ENCODE results near the gene MBLAC2. TPM values are rescaled to one million over a fixed set of nuclear protein-coding genes. Genes with fewer than 3 reads are reported as not detected.

The MBLAC2 gene
- total RNA-seq, 2 experiments from 2014 or later: 9.1 to 16.3 TPM

DNA sequence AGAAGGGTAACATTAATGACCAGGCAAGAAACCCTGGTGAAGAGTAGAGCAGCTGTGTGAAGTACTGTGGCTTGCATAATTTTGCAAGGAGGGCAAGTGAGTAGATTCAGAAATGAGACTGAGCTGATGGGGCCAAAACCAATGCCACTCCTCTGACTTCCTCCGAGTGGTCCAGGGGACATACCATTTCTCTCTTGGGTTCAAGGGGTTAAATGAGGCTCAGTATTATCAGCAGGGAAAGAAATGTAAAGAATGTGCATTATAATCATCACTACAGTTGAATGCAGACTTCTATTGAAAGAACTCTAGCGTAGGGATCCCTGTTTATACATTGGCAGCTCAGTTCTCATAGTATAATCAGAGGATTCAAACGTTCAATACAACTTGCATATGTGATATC, 10.0 kb upstream of the MBLAC2 start:
- BruUV-seq (replicated peaks): no TSS peak
- intact Hi-C loops (cut with micrococcal nuclease; ENCODE audit: unreplicated experiment): no loop called here
- Histone ChIP-seq H3K9me3 (ENCODE audit: low read length) (no peaks in the 10 kb centered on the region), H4K20me1 (ENCODE audit: insufficient read depth, low read length) (no peaks in the 10 kb centered on the region), H3K36me3 (ENCODE audit: insufficient read depth, low read length) (peaks cover 28% of the 10 kb centered on the region), H3K4me3 (ENCODE audit: low read depth, low read length, poor library complexity, severe bottlenecking) (no peak overlapping the region), H2AFZ (ENCODE audit: low read length) (no peak overlapping the region), H3K79me2 (ENCODE audit: insufficient read depth, low read depth, low read length) (no peaks in the 10 kb centered on the region), H3K4me2 (ENCODE audit: low read length) (no peak overlapping the region), H3K27ac (ENCODE audit: low read depth, low read length, poor library complexity, severe bottlenecking) (no peak overlapping the region), H3K4me1 (ENCODE audit: insufficient read depth, low read length, poor library complexity, severe bottlenecking) (no peaks in the 10 kb centered on the region), H3K9me2 (ENCODE audit: insufficient read depth, low read length) (no peaks in the 10 kb centered on the region)
- DNase-seq (ENCODE audit: low spot score): no peak
- TF ChIP-seq CTCF (conservative IDR thresholded peaks at IDR 0.05; ENCODE audit: low read length): no peak
- TF ChIP-seq EZH2phosphoT487 (IDR thresholded peaks at IDR 0.05; ENCODE audit: borderline replicate concordance, low read depth, low read length): no peak
- POLR2A ChIA-PET: no interaction called here
- CTCF ChIA-PET (ENCODE audit: unreplicated experiment): no interaction called here

GRCh38 chr5:90483206-90483605, 8.6 kb upstream of the MBLAC2 start:
- Histone ChIP-seq H3K36me3 (ENCODE audit: insufficient read depth, low read length) (peaks cover 20% of the 10 kb centered on the region), H3K4me2 (ENCODE audit: low read length) (no peak overlapping the region), H3K27ac (ENCODE audit: low read depth, low read length, poor library complexity, severe bottlenecking) (no peak overlapping the region), H3K9me3 (ENCODE audit: low read length) (no peaks in the 10 kb centered on the region), H3K79me2 (ENCODE audit: insufficient read depth, low read depth, low read length) (no peaks in the 10 kb centered on the region), H4K20me1 (ENCODE audit: insufficient read depth, low read length) (no peaks in the 10 kb centered on the region), H3K4me3 (ENCODE audit: low read depth, low read length, poor library complexity, severe bottlenecking) (no peak overlapping the region), H3K4me1 (ENCODE audit: insufficient read depth, low read length, poor library complexity, severe bottlenecking) (no peaks in the 10 kb centered on the region), H2AFZ (ENCODE audit: low read length) (no peak overlapping the region), H3K9me2 (ENCODE audit: insufficient read depth, low read length) (no peaks in the 10 kb centered on the region)
- POLR2A ChIA-PET: interaction anchor here (0.6 kb wide), 1 partner anchor 10 kb away, joined by 3 read pairs; no protein-coding TSS in a partner anchor
- CTCF ChIA-PET (ENCODE audit: unreplicated experiment): no interaction called here
- intact Hi-C loops (cut with micrococcal nuclease; ENCODE audit: unreplicated experiment): no loop called here
- TF ChIP-seq CTCF (conservative IDR thresholded peaks at IDR 0.05; ENCODE audit: low read length) (no peak), EZH2phosphoT487 (IDR thresholded peaks at IDR 0.05; ENCODE audit: borderline replicate concordance, low read depth, low read length) (no peak)
- BruUV-seq (replicated peaks): no TSS peak
- no peak for DNase-seq (ENCODE audit: low spot score)

DNA sequence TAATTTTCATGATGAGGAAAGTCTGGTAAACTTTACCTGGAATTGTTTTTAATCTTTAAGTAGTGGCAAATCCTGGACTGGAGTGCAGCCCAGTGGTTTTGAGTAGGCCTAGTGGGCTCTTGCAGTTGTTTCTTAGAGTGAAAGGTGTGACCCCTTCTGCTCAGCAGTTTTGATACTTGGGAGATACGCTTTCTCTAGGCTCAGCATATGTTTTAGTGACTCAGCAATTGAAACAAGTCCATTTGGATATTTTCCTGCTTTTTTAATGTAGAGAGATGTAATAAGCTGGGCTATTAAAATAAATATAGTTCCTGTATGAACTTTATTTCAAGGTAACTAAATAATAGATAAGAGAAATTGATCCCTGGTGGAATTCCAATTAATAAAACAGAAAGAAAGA, 6.1 kb upstream of the MBLAC2 start:
- intact Hi-C loops (cut with micrococcal nuclease; ENCODE audit: unreplicated experiment): no loop called here

More for the DNA sequence above, 6.1 kb upstream of the MBLAC2 start:
- no peak overlapping the region for H3K4me3 ChIP-seq (ENCODE audit: low read depth, low read length, poor library complexity, severe bottlenecking)
- no TSS peak for BruUV-seq (replicated peaks)
- DNase-seq (ENCODE audit: low spot score): no peak
- ChIA-PET CTCF (ENCODE audit: unreplicated experiment) (no interaction called here), POLR2A (interaction anchor here (1.1 kb wide), 1 partner anchor 50 kb away, joined by 3 read pairs; no protein-coding TSS in a partner anchor)
- H3K9me2 ChIP-seq (ENCODE audit: insufficient read depth, low read length): no peaks in the 10 kb centered on the region
- no peaks in the 10 kb centered on the region for H3K9me3 ChIP-seq (ENCODE audit: low read length)
- H3K36me3 ChIP-seq (ENCODE audit: insufficient read depth, low read length): peaks cover 7% of the 10 kb centered on the region; the same call in 1 of the 2 replicates
- no peaks in the 10 kb centered on the region for H4K20me1 ChIP-seq (ENCODE audit: insufficient read depth, low read length)
- no peak overlapping the region for H3K4me2 ChIP-seq (ENCODE audit: low read length)
- no peak overlapping the region for H2AFZ ChIP-seq (ENCODE audit: low read length)
- H3K27ac ChIP-seq (ENCODE audit: low read depth, low read length, poor library complexity, severe bottlenecking): no peak overlapping the region
- H3K4me1 ChIP-seq (ENCODE audit: insufficient read depth, low read length, poor library complexity, severe bottlenecking): peaks cover 21% of the 10 kb centered on the region
- peaks cover 6% of the 10 kb centered on the region; the same call in 1 of the 2 replicates for H3K79me2 ChIP-seq (ENCODE audit: insufficient read depth, low read depth, low read length)
- TF ChIP-seq EZH2phosphoT487 (IDR thresholded peaks at IDR 0.05; ENCODE audit: borderline replicate concordance, low read depth, low read length) (no peak), CTCF (conservative IDR thresholded peaks at IDR 0.05; ENCODE audit: low read length) (no peak)

Data from OCI-LY7 (cell line).